GM10266 (cell line): Measurements from ENCODE around the gene PPP1R37.
A peak's percentile ranks its signal among the peaks of the same experiment; 100 is the strongest.

Source experiments
- DNase-seq: peaks from one replicate; pipeline ENCODE4 v3.0.0; 2012; ENCODE audit errors: extremely low spot score
- CTCF ChIP-seq: IDR thresholded peaks from 2 replicates; pipeline ENCODE4 v1.5.1; 2012; ENCODE audit warnings: mild to moderate bottlenecking, low read depth; ENCODE audit not compliant: control insufficient read depth, insufficient read depth; ENCODE audit errors: missing control alignments

PPP1R37 gene

GRCh38 chr19:45146251-45146650 is 53.3 kb downstream of the PPP1R37 start:
- peak; percentile 25 for DNase-seq
- TF ChIP-seq CTCF: no peak

GRCh38 chr19:45146741-45147205 is 53.8 kb downstream of the PPP1R37 start:
- DNase-seq: no peak
- no peak for TF ChIP-seq CTCF

GRCh38 chr19:45147835-45148676 is 55.1 kb downstream of the PPP1R37 start:
- no peak for TF ChIP-seq CTCF
- no peak for DNase-seq

- no peak for TF ChIP-seq CTCF
- DNase-seq: no peak
Measured at GRCh38 chr19:45149129-45149528, 56.1 kb downstream of the PPP1R37 start.

GRCh38 chr19:45150180-45150579 is 57.2 kb downstream of the PPP1R37 start:
- no peak for TF ChIP-seq CTCF
- DNase-seq: no peak

GRCh38 chr19:45150751-45151281 is 57.8 kb downstream of the PPP1R37 start:
- peak; percentile 26 for DNase-seq
- no peak for TF ChIP-seq CTCF

- peak; percentile 31 for DNase-seq
- TF ChIP-seq CTCF: no peak
Measured at GRCh38 chr19:45151320-45151719, 58.3 kb downstream of the PPP1R37 start.
